ENCODE data around the gene IGSF21. TPM values are rescaled to one million over a fixed set of nuclear protein-coding genes. Genes with fewer than 3 reads are reported as not detected.

Gene IGSF21
- total and polyA plus RNA-seq, 10 of the 15 experiments (the other 5 are each of a cell fraction or from before 2014, with no cell fraction given): 0.03 to 0.49 TPM; not detected in 8

GRCh38 chr1:18285538-18285924 is 177.9 kb downstream of the IGSF21 start (continued):
- TF ChIP-seq USF1 (IDR thresholded peaks at IDR 0.05; ENCODE audit: borderline replicate concordance, extremely low read length, insufficient read depth, low read depth, low read length) (no peak), TCF7 (IDR thresholded peaks at IDR 0.05; ENCODE audit: borderline replicate concordance) (no peak), EZH2 (IDR thresholded peaks at IDR 0.05; ENCODE audit: borderline replicate concordance, control insufficient read depth, low read depth, low read length) (no peak), ESRRA (IDR thresholded peaks at IDR 0.05; ENCODE audit: low read length) (no peak), RCOR1 (conservative IDR thresholded peaks at IDR 0.05; ENCODE audit: low read depth, low read length) (no peak), ZBTB4 (CRISPR knock-in tag; IDR thresholded peaks at IDR 0.05) (no peak), ZSCAN29 (IDR thresholded peaks at IDR 0.05) (no peak), PKNOX1 (IDR thresholded peaks at IDR 0.05) (0 out of 2 replicates have a peak, but pooled peaks have one; percentile 16), ZZZ3 (IDR thresholded peaks at IDR 0.05; ENCODE audit: control insufficient read depth, insufficient read length, low read depth) (no peak), HDGF (IDR thresholded peaks at IDR 0.05) (no peak)
- TF ChIP-seq, protein P1, sequence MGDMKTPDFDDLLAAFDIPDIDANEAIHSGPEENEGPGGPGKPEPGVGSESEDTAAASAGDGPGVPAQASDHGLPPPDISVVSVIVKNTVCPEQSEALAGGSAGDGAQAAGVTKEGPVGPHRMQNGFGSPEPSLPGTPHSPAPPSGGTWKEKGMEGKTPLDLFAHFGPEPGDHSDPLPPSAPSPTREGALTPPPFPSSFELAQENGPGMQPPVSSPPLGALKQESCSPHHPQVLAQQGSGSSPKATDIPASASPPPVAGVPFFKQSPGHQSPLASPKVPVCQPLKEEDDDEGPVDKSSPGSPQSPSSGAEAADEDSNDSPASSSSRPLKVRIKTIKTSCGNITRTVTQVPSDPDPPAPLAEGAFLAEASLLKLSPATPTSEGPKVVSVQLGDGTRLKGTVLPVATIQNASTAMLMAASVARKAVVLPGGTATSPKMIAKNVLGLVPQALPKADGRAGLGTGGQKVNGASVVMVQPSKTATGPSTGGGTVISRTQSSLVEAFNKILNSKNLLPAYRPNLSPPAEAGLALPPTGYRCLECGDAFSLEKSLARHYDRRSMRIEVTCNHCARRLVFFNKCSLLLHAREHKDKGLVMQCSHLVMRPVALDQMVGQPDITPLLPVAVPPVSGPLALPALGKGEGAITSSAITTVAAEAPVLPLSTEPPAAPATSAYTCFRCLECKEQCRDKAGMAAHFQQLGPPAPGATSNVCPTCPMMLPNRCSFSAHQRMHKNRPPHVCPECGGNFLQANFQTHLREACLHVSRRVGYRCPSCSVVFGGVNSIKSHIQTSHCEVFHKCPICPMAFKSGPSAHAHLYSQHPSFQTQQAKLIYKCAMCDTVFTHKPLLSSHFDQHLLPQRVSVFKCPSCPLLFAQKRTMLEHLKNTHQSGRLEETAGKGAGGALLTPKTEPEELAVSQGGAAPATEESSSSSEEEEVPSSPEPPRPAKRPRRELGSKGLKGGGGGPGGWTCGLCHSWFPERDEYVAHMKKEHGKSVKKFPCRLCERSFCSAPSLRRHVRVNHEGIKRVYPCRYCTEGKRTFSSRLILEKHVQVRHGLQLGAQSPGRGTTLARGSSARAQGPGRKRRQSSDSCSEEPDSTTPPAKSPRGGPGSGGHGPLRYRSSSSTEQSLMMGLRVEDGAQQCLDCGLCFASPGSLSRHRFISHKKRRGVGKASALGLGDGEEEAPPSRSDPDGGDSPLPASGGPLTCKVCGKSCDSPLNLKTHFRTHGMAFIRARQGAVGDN (IDR thresholded peaks at IDR 0.05): peak; percentile 67
- TF ChIP-seq, protein P2, sequence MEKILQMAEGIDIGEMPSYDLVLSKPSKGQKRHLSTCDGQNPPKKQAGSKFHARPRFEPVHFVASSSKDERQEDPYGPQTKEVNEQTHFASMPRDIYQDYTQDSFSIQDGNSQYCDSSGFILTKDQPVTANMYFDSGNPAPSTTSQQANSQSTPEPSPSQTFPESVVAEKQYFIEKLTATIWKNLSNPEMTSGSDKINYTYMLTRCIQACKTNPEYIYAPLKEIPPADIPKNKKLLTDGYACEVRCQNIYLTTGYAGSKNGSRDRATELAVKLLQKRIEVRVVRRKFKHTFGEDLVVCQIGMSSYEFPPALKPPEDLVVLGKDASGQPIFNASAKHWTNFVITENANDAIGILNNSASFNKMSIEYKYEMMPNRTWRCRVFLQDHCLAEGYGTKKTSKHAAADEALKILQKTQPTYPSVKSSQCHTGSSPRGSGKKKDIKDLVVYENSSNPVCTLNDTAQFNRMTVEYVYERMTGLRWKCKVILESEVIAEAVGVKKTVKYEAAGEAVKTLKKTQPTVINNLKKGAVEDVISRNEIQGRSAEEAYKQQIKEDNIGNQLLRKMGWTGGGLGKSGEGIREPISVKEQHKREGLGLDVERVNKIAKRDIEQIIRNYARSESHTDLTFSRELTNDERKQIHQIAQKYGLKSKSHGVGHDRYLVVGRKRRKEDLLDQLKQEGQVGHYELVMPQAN (conservative IDR thresholded peaks at IDR 0.05): peak; percentile 45; the same call in 1 of the 2 replicates
- TF ChIP-seq, protein P3, sequence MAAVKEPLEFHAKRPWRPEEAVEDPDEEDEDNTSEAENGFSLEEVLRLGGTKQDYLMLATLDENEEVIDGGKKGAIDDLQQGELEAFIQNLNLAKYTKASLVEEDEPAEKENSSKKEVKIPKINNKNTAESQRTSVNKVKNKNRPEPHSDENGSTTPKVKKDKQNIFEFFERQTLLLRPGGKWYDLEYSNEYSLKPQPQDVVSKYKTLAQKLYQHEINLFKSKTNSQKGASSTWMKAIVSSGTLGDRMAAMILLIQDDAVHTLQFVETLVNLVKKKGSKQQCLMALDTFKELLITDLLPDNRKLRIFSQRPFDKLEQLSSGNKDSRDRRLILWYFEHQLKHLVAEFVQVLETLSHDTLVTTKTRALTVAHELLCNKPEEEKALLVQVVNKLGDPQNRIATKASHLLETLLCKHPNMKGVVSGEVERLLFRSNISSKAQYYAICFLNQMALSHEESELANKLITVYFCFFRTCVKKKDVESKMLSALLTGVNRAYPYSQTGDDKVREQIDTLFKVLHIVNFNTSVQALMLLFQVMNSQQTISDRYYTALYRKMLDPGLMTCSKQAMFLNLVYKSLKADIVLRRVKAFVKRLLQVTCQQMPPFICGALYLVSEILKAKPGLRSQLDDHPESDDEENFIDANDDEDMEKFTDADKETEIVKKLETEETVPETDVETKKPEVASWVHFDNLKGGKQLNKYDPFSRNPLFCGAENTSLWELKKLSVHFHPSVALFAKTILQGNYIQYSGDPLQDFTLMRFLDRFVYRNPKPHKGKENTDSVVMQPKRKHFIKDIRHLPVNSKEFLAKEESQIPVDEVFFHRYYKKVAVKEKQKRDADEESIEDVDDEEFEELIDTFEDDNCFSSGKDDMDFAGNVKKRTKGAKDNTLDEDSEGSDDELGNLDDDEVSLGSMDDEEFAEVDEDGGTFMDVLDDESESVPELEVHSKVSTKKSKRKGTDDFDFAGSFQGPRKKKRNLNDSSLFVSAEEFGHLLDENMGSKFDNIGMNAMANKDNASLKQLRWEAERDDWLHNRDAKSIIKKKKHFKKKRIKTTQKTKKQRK (IDR thresholded peaks at IDR 0.05; ENCODE audit: low read depth, low read length): no peak

Data from GM12878 (cell line).